GM10248 (cell line): Measurements from ENCODE around the gene PWP1.

Source experiments
- CTCF ChIA-PET: fragments of 300-600 bp; sonication (Branson Sonifier 250); formaldehyde crosslinking; extraction: SDS; loops from one replicate; lab custom pipeline; 2021; ENCODE audit warnings: antibody characterized with exemption; lab: Yijun Ruan, JAX
- POLR2A ChIA-PET: fragments of 350-650 bp; sonication (Branson Sonifier 250); formaldehyde crosslinking; extraction: SDS; loops from one replicate; lab custom pipeline; 2020; ENCODE audit warnings: antibody characterized with exemption; lab: Yijun Ruan, JAX
- DNase-seq: peaks from one replicate; pipeline ENCODE4 v3.0.0; 2012; ENCODE audit errors: extremely low spot score
- CTCF ChIP-seq: IDR thresholded peaks from 2 replicates; pipeline ENCODE4 v1.5.1; 2012; ENCODE audit warnings: mild to moderate bottlenecking, low read depth; ENCODE audit errors: extremely low read depth, missing control alignments, control extremely low read depth

Gene PWP1

DNA sequence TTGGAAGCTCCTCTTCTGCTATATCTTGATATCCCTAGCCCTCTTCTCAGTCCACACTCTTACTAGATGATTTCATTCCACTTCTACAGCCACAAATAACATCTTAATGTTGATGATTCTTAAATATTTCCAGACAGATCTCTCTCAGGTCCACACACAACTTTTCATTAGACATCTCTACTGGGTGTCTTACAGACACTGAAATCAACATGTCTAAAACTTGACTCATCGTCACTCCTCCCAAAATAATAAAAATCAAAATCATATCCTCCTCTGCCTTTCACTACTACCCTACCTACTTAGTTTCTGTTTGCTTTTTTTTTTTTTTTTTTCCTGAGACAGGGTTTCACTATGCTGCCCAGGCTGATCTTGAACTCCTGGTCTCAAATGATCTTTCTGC lies 63.5 kb downstream of the PWP1 start:
- ChIA-PET CTCF (interaction anchor here (1.1 kb wide), 1 partner anchor 10 kb away, joined by 3 read pairs; no protein-coding TSS in a partner anchor), POLR2A (no interaction called here)
- no peak for TF ChIP-seq CTCF

DNA sequence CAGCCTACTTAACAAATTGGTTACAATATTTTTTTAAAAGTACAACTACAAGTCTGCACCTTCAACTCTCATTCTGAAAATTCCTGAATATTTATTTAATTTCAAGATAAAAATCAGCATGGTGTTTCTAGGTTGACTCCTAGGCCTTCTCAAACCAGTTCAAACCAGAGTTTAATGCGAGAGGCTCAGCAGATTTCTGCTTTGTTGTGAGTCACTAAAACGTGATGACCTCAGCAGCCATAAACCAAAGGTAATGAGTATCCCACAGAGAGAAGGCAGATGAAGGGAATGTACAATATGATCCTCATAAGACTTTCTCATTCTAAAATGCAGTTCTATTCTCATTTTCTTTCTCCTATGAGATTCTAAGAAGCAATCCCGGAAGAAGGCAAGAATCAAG lies 73.8 kb downstream of the PWP1 start:
- ChIA-PET CTCF (interaction anchor here (0.7 to 1.6 kb wide), 6 partner anchors 9 to 153 kb away, joined by 3 to 4 read pairs (median 3); no protein-coding TSS in a partner anchor), POLR2A (no interaction called here)
- DNase-seq: no peak
- TF ChIP-seq CTCF: no peak

More for the DNA sequence above, 63.5 kb downstream of the PWP1 start:
- DNase-seq: no peak

DNA sequence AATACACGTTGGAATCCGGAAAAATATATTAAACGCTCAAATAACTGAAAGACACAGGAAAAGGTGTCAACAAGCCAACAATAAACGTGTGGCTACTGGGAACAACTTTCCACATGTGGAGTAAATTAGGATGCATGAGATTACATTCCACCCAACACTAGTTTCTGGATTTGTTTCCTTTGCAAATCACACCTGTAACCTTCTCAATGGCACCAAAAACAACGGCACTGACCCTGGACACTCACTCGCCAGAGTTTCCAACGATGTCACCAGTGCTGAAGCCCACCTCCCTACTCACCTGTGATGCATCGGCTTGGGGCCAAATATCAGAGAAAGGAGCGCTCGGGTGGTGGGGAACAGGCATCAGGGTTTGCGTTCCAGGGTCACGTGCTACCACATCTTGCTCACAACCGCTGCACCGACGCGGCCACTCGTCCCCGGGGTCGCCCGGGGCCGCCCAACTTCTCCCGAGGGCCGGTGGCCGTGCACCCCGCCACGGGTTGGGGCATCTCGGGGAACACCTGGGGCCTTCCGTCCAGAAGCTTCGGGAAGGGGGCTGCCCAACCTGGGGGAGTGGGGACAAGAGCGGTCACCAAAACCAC lies 74.7 kb downstream of the PWP1 start:
- TF ChIP-seq CTCF: no peak
- CTCF ChIA-PET: interaction anchor here (1.5 kb wide), 1 partner anchor 124 kb away, joined by 4 read pairs; no protein-coding TSS in a partner anchor
- POLR2A ChIA-PET: no interaction called here
- peak; percentile 34 for DNase-seq

DNA sequence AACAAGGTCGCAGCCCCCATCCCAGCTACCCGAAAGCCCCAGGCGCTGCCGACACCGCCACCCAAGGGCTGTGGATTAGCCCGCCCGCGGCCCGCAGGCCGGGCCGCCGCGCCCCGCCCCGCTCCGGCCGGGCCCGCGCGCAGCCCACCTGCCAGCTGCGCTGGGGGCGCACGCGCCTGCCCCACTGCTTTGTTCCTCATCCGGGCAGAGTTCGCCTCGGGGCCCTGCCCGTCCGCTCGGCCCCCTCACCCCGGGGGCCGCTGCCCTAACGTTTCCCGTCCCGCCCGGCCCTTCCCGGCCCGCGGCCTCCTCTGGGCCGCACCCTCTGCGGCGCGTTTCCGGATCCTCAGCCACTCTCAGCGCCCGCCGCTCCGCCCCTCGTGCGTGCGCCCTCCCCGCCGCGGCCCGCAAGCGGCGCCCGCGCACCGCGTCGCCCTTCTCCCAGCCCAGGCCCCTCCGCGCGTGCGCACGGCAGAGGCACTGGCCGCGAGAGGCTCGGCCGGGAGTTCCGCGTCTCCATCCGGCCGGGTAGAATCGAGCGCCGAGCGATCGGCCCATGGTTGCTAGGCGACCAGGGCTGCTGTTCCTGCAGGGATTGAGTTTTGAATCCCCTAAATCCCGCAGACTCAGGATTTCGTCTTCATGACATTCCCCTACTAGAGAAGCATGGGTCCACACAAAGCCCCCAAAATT lies 75.4 kb downstream of the PWP1 start, which contains the start of gene PRDM4:
PRDM4 (minus strand) TSS at position 329 of the 693 bp plus-strand sequence. CDS start 622 bp downstream, outside the sequence.
- ChIA-PET POLR2A (no interaction called here), CTCF (interaction anchor here (1.5 kb wide), 1 partner anchor 123 kb away, joined by 4 read pairs; no protein-coding TSS in a partner anchor)
- peak; percentile 81 for TF ChIP-seq CTCF
- peak; percentile 97 for DNase-seq

DNA sequence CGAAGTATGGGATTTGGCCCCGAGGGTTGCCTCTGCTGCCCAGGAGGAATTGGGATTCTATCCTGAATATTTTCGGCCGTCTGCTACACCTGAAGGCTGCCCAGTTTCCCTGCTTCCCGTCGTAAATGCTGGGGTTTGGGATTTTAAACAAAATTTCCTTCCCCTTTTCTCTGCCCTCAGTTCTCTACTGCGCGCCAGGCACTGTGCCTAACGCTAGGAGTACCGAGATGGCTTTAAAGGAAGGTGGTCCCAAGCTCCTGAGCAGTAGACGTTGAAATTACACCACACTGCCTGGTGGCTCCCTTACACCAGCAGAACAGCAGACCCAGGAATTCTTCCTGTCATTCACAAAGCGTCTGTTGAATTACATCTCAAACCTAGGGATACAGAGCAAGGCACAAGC lies 75.9 kb downstream of the PWP1 start:
- no peak for DNase-seq
- POLR2A ChIA-PET: no interaction called here
- CTCF ChIA-PET: interaction anchor here (0.8 kb wide), 1 partner anchor 83 kb away, joined by 3 read pairs; no protein-coding TSS in a partner anchor
- TF ChIP-seq CTCF: no peak
